HG03175 (cell line): ENCODE data around the gene UBL4A.

Experiments
- ATAC-seq: cut with Tn5 transposase; IDR thresholded peaks from one replicate; pipeline ENCODE4 v1.9.1; 2021; ENCODE audit warnings: mild to moderate bottlenecking, moderate library complexity; ENCODE audit not compliant: unreplicated experiment

UBL4A gene

DNA sequence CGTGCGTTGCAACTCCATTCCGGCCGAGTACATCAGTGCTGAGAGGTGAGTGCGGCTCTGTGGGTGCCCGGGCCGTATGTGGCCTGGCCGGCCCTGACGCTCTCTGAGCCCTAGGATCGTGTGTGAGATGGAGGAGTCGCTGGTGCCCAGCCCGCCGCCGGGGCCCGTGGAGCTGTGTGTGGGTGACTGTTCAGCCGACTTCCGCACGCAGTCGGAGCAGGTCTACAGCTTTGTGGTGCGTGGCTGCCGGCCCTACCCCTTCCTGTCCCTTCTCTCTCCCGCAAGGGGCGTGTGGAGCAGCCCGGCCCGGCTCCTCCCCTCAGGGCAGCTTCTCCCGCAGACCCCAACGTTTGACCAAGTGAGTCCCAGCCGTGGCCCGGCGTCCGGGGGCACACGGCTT, 20.4 kb downstream of the UBL4A start:
- ATAC-seq = no peak

DNA sequence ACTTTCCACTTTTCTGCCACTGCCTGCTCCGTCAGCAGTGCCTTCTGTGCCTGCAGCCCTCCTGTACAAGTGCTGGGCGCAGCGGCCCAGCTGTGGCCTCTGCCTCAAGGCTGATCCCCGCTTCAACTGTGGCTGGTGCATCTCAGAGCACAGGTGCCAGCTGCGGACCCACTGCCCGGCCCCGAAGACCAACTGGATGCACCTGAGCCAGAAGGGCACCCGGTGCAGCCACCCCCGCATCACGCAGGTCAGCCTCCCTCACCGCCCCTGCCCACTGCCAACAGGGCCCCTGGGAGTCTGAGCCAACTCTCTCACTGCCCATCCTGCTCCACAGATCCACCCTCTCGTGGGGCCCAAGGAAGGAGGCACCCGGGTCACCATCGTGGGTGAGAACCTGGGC, 20.8 kb downstream of the UBL4A start:
- no peak for ATAC-seq

DNA sequence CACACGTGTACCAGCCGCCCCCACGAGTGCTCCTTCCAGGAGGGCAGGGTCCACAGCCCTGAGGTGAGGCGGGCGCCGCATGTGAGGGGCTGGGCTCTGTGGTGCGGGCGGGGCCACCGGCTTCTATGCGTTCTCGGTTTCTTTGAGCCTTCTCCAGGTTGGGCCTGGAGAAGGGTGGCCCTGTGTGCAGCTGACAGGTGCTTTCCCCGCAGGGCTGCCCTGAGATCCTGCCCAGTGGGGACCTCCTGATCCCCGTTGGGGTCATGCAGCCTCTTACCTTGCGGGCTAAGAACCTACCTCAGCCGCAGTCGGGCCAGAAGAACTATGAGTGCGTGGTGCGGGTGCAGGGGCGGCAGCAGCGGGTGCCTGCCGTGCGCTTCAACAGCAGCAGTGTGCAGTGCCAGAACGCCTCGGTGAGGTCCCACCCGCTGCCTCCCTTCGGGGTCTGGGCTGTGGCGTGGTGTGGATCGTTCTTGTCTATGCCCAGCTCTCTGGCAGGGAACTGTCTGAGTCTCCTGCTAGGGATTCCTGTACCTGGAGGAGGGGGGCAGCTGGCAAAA, 21.5 kb downstream of the UBL4A start:
- ATAC-seq = no peak

DNA sequence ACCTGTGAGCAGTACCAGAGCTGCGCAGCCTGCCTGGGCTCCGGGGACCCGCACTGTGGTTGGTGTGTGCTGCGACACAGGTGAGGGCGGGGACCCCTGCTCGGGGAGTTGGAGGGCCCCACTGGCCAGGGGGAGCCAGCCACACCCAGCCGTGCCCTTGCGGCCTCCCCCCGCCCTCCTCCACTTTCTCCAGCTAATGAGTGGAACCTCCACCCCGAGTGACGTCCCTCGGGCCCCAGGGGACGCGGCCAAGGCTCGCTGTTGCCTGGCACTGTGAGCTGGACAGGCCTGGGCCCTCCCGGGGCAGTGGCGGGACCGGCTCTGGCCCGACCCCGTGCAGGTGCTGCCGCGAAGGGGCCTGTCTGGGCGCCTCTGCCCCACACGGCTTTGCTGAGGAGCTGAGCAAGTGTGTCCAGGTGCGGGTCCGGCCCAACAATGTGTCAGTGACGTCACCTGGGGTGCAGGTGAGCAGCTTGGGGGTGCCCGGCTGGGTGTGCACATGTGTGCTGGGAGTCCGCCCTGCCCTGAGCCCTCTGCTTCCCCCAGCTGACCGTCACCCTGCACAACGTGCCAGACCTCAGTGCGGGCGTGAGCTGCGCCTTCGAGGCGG, 22.7 kb downstream of the UBL4A start:
- no peak for ATAC-seq

GRCh38 chrX:154462396-154462795, 24.0 kb downstream of the UBL4A start:
- no peak for ATAC-seq

- ATAC-seq = no peak
Measured at GRCh38 chrX:154460326-154460725, 26.1 kb downstream of the UBL4A start.

DNA sequence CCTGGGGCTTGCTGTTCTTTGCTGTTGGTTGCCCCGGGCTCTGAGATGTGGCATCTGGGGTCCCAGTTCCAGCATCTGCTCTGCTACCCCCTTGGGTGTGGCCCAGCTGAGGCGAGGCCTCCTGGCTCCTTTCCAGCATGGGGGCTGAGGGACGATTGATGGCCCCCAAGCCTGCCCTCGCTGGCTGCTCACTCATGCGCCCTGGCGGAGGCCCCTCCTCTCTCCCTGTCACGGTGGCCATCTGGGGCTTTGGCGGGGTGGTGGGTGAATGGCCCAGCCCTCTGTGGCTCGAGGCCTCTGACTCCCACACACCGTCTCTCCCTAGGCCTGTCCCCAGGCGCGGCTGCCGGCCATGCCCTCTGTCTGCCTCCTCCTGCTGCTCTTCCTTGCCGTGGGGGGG, 26.6 kb downstream of the UBL4A start:
- no peak for ATAC-seq

DNA sequence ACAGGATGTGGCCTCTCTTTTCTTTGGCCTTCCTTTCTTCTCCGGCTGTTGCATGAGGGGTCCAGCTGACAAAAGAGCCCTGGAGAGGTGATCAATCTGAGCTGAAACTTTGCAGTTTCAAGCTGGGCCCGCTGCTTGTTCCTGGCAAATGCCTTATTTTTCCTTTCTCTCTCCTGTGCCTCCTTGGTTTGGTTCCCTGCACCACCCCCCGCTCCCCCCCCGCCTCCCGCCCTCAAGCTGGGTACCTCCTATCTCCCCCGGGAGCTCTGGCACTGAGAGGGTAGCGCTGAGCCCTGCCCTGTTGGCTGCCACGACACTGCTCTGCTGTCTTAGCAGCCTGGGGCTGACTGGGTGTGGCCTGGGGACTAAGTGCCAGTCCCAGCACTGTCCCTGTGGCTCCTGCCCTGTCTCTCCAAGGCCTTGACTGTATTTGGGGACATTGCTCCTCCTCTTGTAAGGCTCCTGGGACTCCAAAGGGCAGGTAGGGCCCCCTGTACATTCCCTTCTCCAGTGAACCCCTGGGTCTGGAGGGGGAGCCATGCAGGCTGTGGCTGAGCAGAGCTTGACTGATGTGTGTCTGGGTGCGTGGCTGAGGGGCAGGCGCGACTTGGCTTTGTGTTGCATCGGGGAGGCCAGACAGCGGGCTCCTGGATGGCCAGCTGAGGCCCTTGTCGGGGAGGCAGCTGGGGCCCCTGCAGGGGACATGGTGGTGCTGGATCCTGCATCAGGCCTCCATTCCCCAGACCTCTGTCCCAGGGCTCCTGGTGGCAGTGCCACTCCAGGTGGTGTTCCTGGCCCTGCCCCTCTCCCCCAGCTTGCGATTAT, 27.2 kb downstream of the UBL4A start:
- ATAC-seq = no peak

- ATAC-seq = peak; percentile 52
Measured at GRCh38 chrX:154458116-154458953, 28.1 kb downstream of the UBL4A start, which contains the start of gene PLXNA3. PLXNA3 (plus strand) TSS chrX:154458281; CDS start chrX:154460184, 1,903 bp downstream.

- peak; percentile 49 for ATAC-seq
Measured at GRCh38 chrX:154457491-154458115, 28.8 kb downstream of the UBL4A start.

GRCh38 chrX:154452823-154453222, 33.6 kb downstream of the UBL4A start:
- no peak for ATAC-seq

DNA sequence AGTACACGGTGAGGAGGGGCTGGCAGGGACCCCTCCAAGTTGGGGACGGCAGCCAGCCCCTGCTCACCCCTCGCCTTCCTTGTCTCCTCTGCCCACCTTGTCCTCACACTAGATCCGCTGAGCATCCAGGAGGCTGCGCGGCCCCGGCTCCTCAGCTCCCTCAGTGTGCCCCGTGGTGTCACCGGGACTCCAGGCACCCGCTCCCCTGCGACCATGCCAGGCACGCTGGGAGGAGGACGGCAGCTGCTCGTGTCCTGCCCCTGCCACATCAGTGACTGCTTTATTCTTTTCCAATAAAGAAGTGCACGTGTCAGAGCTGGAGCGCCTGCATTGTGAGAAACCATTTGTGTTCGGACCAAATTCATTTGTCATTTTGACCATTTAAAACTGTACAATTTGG, 36.1 kb downstream of the UBL4A start:
- no peak for ATAC-seq

- no peak for ATAC-seq
Measured at GRCh38 chrX:154449618-154450017, 36.8 kb downstream of the UBL4A start.

DNA sequence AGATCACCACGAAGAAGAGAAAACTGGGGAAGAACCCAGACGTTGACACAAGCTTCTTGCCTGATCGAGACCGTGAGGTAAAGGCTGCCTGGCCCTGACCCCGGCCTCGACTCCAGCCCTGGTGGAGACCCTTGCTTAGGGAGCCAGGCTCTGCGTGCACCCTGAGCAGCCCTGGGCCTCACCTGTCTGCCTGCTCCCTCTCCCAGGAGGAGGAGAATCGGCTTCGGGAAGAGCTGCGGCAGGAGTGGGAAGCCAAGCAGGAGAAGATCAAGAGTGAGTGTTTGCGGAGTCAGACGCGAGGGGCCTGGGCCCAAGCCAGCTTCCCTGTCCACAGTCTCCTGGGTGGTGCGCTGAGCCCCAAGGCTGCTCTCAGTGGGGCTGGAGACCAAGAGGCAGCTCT, 37.9 kb downstream of the UBL4A start:
- no peak for ATAC-seq

GRCh38 chrX:154446430-154446829, 40.0 kb downstream of the UBL4A start:
- ATAC-seq = no peak

DNA sequence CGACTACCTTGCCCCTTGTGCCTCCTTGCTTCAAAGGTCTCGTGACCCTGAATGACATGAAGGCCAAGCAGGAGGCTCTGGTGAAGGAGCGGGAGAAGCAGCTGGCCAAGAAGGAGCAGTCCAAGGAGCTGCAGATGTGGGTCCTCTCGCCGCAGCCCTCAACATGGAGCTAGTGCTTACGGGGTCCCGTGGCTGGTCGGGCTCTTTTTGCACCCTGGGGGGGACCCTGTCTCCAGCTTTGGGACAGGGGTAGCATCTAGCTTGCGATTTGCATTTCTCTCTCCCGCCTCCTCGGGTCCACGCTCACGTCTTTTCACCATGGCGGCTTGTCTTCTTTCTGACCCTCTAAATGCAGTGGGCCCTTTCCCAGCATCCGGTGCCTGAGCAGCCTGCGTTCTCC, 40.6 kb downstream of the UBL4A start:
- no peak for ATAC-seq

DNA sequence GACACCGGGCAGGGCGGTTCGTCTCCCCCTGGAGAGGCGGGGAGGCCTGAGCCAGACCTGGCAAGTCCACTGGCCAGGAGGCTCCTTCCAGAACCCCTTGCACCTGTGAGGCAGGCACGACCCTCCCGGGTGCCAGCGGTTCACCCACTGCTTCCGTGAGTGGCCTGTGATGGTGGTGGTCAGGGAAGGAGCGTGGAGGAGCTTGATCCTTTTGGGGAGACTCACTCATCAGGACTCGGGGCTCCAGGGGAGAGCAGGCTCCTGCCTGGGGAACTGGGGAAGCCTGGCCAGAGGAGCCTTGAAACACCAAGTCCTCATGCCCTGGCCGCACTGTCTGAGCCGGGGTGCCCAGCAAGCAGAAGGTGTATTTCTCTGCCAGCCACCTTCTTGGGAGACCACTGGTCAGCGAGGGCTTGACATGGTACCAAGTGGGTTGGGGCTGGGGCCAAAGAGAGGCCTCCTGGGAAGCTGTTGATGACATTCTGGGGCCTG, 41.6 kb downstream of the UBL4A start:
- no peak for ATAC-seq

DNA sequence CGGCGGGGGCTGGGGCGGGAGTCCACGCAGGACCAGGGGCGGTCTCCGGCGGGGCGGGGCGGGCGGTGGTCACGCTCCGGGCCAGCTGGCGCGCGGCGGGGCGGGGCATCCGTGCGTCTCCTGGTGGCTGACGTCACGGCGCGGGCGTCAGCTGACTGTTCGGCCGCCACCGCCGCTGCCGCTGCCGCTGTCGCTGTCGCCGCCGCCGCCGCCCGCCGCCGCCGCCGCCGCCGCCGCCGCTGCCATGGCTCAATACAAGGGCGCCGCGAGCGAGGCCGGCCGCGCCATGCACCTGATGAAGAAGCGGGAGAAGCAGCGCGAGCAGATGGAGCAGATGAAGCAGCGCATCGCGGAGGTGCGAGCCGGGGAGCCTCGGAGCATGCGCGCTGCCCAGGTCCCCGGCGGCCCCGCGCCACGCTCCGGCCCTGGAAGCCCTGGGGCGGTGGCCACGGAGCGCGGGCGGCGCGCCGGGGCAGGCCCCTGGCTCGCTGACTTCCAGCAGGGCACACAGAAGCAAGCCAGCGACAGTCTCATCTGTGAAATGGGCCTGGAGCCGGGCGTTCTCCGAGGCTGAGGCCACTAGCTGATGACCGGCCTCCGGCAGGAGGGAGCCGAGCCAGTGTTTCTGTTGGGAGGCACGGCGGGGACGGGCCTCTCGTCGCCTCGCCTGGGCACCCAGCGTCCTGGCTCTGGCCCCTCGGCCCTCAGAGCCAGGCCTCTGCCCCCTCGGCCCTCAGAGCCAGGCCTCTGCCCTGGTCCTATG, 42.2 kb downstream of the UBL4A start, which contains the start of gene FAM50A:
TSS of gene FAM50A (plus strand) at position 150 of the 763 bp plus-strand sequence. CDS start at position 245, 95 bp downstream.
- ATAC-seq = peak; percentile 85

DNA sequence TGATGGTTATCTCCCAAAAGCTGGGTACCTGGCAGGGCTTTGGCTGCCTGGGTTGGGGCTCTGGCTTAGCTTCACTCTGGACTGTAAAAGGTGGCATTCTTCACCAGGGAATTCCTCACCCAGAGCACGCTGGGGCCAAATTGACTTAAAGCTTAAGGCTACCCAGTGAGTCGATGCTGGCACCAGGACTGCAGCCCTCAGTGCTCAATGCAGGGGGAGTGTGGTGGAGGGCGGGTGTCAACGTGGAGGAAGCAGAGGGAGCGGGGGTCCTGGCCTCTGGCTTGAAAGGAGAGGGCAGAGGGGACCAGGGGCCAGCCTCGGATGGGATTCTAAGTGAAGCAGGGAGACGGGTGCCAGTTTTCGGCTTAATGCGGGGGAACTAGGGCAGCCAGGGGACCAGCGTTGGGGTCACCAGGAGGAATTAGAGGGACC, 42.9 kb downstream of the UBL4A start:
- no peak for ATAC-seq
